HUES6 (cell line): ENCODE data around the gene PRMT7.

Experiments used
- H3K27ac ChIP-seq: 2 replicates; pipeline ENCODE4 v1.7.0; 2013; ENCODE audit warnings: low read depth, mild to moderate bottlenecking, low read length, inconsistent platforms
- H3K27me3 ChIP-seq: 2 replicates; pipeline ENCODE4 v1.6.1; 2013; ENCODE audit warnings: low read length; ENCODE audit not compliant: control insufficient read depth, insufficient read depth
- H3K36me3 ChIP-seq: 2 replicates; pipeline ENCODE4 v1.6.1; 2013; ENCODE audit warnings: low read length; ENCODE audit not compliant: control insufficient read depth, insufficient read depth
- H3K4me1 ChIP-seq: 2 replicates; pipeline ENCODE4 v1.6.1; 2013; ENCODE audit warnings: low read length; ENCODE audit not compliant: control insufficient read depth, insufficient read depth
- H3K4me3 ChIP-seq: 2 replicates; pipeline ENCODE4 v1.5.1; 2013; ENCODE audit warnings: low read depth, low read length
- H3K9ac ChIP-seq: one replicate; pipeline ENCODE4 v1.6.1; 2013; ENCODE audit warnings: mild to moderate bottlenecking, low read length
- H3K9me3 ChIP-seq: 2 replicates; pipeline ENCODE4 v1.6.1; 2013; ENCODE audit warnings: low read depth, low read length; ENCODE audit not compliant: control insufficient read depth, insufficient read depth

Gene PRMT7

GRCh38 chr16:68273459-68273858 is 37.4 kb upstream of the PRMT7 start:
- H3K4me1 ChIP-seq: peaks cover under 1% of the 10 kb centered on the region; the same call in 1 of the 2 replicates
- H3K27me3 ChIP-seq: no peaks in the 10 kb centered on the region
- H3K9ac ChIP-seq: no peak overlapping the region
- no peak overlapping the region for H3K4me3 ChIP-seq
- H3K9me3 ChIP-seq: no peaks in the 10 kb centered on the region
- peaks cover 38% of the 10 kb centered on the region for H3K36me3 ChIP-seq
- no peak overlapping the region for H3K27ac ChIP-seq

DNA sequence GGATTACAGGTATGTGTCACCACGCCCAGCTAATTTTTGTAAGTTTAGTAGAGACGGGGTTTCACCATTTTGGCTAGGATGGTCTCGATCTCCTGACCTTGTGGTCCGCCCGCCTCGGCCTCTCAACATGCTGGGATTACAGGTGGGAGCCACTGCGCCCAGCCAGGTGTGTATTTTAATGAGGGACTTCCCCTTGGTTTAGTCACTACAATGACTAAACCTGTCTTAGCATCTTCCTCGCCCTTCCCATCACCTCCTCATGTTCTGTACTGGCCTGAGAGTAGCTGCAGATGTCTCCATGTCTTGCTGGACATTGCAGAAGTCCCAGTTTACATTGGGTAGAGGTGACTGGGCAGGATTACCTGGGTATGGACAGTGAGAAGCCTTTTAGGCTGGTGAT is 36.9 kb upstream of the PRMT7 start:
- Histone ChIP-seq H3K27ac (no peak overlapping the region), H3K4me3 (no peak overlapping the region), H3K36me3 (peaks cover 38% of the 10 kb centered on the region), H3K9ac (no peak overlapping the region), H3K9me3 (no peaks in the 10 kb centered on the region), H3K4me1 (no peaks in the 10 kb centered on the region), H3K27me3 (no peaks in the 10 kb centered on the region)

DNA sequence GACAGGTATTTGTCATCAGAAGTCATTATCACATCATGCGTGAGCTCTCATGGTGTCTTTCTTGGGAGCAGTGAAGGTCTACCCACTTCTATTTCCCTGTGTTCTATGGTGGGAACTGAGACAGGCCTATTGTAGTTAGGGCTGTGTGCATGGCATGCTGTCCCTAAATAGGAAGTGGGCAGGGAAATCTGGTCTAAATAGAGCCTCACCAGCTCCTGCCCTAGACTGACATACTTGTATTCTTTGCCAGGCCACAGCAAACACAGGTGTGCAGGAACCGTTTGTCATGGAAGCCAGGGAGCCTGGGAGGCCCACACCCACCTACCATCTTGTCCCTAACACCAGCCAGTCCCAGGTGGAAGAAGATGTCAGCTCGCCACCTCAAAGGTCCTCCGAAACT is 36.4 kb upstream of the PRMT7 start:
- H3K9ac ChIP-seq: no peak overlapping the region
- no peaks in the 10 kb centered on the region for H3K4me1 ChIP-seq
- no peak overlapping the region for H3K27ac ChIP-seq
- H3K4me3 ChIP-seq: no peak overlapping the region
- H3K9me3 ChIP-seq: no peaks in the 10 kb centered on the region
- H3K27me3 ChIP-seq: no peaks in the 10 kb centered on the region
- H3K36me3 ChIP-seq: peaks cover 38% of the 10 kb centered on the region

DNA sequence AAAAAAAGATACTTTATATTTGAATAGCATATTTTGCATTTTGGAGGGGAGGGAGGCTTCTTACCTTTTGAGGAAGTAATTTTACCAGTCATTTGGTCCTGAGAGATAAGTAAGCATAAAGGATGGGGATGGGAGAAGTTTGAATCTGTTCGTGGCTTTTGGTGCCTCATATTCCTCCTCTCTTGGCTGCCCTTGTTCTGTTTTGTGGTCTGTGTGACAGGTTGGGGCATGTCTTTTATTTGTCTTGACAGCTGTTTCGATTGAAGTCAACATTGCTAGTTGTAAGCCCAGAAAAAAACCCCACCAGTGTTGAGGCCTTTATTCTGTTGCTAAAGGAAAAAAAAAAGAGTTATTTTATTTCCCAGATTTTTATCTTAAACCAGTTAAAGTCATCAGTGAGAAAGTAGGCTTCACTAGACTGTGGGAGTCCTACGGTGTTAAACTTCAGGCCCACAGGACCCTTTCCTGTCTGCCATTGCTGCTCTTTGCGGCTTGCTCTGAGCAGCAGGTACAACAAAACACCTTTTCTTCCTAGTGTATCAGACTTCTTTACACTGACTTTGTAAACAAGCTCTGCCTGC is 35.1 kb upstream of the PRMT7 start:
- Histone ChIP-seq H3K4me3 (no peak overlapping the region), H3K36me3 (peaks cover 38% of the 10 kb centered on the region), H3K27me3 (no peaks in the 10 kb centered on the region), H3K9me3 (no peaks in the 10 kb centered on the region), H3K27ac (no peak overlapping the region), H3K4me1 (no peaks in the 10 kb centered on the region), H3K9ac (no peak overlapping the region)

DNA sequence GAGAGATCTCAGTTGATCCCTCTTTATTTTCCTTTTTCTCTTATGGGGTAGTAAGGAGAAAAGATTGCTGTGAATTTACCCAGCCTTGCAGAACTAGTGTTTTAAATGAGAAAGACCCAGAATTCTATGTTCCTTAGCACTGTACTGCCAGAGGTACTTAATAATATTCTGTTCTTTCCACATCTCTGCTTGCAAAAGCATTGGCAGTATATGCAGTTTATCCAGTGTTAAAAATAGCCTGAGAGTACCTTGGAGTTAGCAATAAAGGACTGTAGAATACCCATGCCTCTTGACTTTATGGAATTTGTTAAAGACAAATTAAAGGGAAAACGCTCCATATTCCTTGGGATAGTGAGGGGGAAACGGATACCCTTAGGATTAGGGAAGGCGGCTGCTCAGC is 34.6 kb upstream of the PRMT7 start:
- no peak overlapping the region for H3K9ac ChIP-seq

DNA sequence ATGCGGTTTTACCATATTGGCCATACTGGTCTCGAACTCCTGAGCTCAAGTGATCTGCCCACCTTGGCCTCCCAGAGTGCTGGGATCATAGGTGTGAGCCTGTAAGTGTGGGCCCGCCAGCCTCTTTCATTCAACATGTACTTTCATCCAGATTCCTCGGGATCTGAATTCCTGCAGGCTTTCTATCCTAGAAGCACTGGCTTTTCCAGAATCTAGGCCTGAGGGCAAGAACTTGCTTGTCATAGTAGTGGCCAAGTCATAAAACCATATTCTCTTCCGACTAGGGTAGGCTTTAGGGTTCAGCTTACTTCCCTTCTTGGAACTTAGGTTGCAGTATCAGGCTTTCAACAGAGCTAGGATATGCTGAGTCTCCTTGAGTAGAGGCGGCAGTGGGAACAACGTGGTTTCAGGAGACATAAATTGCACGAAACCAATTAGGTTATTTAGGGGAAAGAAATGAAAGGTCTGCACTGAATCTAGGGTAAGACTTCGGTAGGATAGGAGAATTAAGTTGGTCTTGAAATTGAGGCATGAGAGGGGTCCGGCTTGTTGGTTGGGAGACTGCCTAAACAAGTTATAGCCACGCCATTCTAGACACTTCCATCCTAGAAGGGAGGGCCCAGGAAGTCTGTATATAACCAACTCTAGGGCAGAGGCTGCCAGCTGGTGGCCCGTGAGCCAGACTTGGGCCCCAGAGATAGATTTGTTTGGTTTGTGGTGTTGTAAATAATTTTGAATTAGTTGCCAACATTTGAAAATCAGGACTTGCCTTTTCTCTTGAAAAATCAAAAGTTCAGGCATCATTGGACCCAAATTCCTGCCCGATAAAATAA is 30.9 kb upstream of the PRMT7 start:
- Histone ChIP-seq H3K27me3 (no peaks in the 10 kb centered on the region), H3K4me1 (no peaks in the 10 kb centered on the region), H3K9ac (no peak overlapping the region), H3K4me3 (no peak overlapping the region), H3K27ac (no peak overlapping the region), H3K36me3 (peaks cover 27% of the 10 kb centered on the region), H3K9me3 (no peaks in the 10 kb centered on the region)

More for the DNA sequence above, 34.6 kb upstream of the PRMT7 start:
- H3K27me3 ChIP-seq: no peaks in the 10 kb centered on the region
- no peak overlapping the region for H3K27ac ChIP-seq
- H3K4me3 ChIP-seq: no peak overlapping the region
- no peaks in the 10 kb centered on the region for H3K9me3 ChIP-seq
- H3K4me1 ChIP-seq: no peaks in the 10 kb centered on the region
- peaks cover 39% of the 10 kb centered on the region for H3K36me3 ChIP-seq

GRCh38 chr16:68281368-68282063 is 29.3 kb upstream of the PRMT7 start:
- H3K4me1 ChIP-seq: no peaks in the 10 kb centered on the region
- H3K9ac ChIP-seq: no peak overlapping the region
- H3K4me3 ChIP-seq: no peak overlapping the region
- H3K27me3 ChIP-seq: no peaks in the 10 kb centered on the region
- peaks cover 25% of the 10 kb centered on the region for H3K36me3 ChIP-seq
- H3K9me3 ChIP-seq: no peaks in the 10 kb centered on the region
- no peak overlapping the region for H3K27ac ChIP-seq

GRCh38 chr16:68282064-68282452 is 28.8 kb upstream of the PRMT7 start:
- H3K36me3 ChIP-seq: peaks cover 29% of the 10 kb centered on the region
- no peak overlapping the region for H3K9ac ChIP-seq
- no peaks in the 10 kb centered on the region for H3K9me3 ChIP-seq
- no peak overlapping the region for H3K4me3 ChIP-seq
- no peak overlapping the region for H3K27ac ChIP-seq
- H3K4me1 ChIP-seq: no peaks in the 10 kb centered on the region
- H3K27me3 ChIP-seq: no peaks in the 10 kb centered on the region

DNA sequence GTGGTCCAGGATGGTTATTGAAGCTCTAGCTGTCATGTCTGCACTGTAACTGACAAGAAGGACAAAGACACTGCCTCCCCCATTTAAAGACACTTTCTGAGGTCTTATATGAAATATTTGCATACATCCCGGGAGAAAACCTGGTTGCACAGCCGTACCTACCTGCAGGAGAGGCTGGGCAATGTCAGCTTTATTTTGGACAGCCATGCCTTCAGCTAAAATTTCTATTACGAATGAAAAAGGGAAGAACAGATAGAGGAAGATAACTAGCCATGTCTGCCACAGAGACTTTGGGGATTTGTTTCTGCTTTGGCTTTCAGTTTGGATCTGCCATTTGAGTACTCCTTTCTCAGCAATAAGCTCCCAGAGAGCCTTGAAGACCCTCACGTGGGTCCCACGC is 27.5 kb upstream of the PRMT7 start:
- H3K9ac ChIP-seq: no peak overlapping the region
- H3K27ac ChIP-seq: no peak overlapping the region
- H3K36me3 ChIP-seq: peaks cover 41% of the 10 kb centered on the region
- H3K4me1 ChIP-seq: no peaks in the 10 kb centered on the region
- H3K4me3 ChIP-seq: no peak overlapping the region
- H3K9me3 ChIP-seq: no peaks in the 10 kb centered on the region
- H3K27me3 ChIP-seq: no peaks in the 10 kb centered on the region

DNA sequence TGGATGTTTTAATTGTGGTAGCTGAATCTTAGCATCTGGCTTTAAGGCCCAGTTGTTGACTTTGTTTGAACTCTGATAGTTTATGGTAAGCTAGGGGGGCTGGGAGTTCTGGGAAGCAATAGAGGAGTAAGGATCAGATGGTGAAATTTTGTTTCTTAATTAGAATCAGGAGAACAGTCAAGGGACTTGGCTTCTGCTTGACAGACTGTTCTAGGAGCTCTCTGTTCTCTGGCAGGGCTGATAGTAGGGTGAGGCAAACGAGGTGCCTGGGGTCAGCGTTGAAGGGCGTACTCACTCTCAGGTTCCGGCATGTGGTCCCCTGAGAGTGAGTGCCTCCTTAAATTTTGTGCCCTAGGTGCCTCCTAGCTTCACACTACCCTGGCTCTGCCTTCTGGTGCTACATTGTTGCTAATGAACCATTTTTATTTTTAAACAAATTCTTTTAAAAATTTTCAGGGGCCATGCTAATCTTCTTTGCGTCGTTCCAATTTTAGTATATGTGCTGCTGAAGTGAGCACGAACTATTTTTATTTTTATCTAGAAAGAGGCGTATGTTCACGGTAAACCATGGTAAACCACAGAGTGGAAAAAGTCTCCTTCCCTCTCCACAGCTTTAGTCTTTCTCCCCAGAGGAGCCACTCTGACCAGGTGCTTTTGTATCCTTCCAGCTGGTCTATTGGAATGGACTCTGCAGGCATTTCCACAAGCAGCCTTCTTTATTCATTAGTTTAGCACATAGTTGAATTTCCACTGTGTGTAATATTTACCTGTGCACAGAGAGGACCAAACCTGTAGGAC is 26.8 kb upstream of the PRMT7 start:
- no peak overlapping the region for H3K9ac ChIP-seq
- no peak overlapping the region for H3K27ac ChIP-seq
- H3K4me3 ChIP-seq: no peak overlapping the region
- H3K4me1 ChIP-seq: no peaks in the 10 kb centered on the region
- no peaks in the 10 kb centered on the region for H3K9me3 ChIP-seq
- H3K27me3 ChIP-seq: no peaks in the 10 kb centered on the region
- peaks cover 41% of the 10 kb centered on the region for H3K36me3 ChIP-seq
